MM.1S (cell line): Measurements from ENCODE around the gene SLC7A8.

Source experiments
- DNase-seq: peaks from one replicate; pipeline ENCODE4 v3.0.0-alpha.2; 2015
- H2AFZ ChIP-seq: fragments of 300-600 bp; sonication (generic); 2 replicates; pipeline ENCODE4 v1.6.0; 2016; ENCODE audit warnings: antibody characterized with exemption, low read length
- H3F3A ChIP-seq: fragments of 300-600 bp; sonication (generic); 2 replicates; pipeline ENCODE4 v1.6.1; 2016; ENCODE audit warnings: mild to moderate bottlenecking, antibody characterized with exemption, low read length, moderate library complexity, mixed read lengths; ENCODE audit not compliant: insufficient read depth
- H3K27ac ChIP-seq: fragments of 300-600 bp; sonication (generic); 2 replicates; pipeline ENCODE4 v1.5.1; 2016; ENCODE audit warnings: mild to moderate bottlenecking, low read length
- H3K27me3 ChIP-seq: fragments of 300-600 bp; sonication (generic); replicated peaks from 2 replicates; pipeline ENCODE4 v1.6.0; 2016; ENCODE audit warnings: low read length; ENCODE audit not compliant: insufficient read depth
- H3K36me3 ChIP-seq: fragments of 300-600 bp; sonication (generic); replicated peaks from 2 replicates; pipeline ENCODE4 v1.6.1; 2016; ENCODE audit warnings: mild to moderate bottlenecking, low read length, mixed read lengths; ENCODE audit not compliant: insufficient read depth
- H3K4me1 ChIP-seq: fragments of 300-600 bp; sonication (generic); 2 replicates; pipeline ENCODE4 v1.6.1; 2016; ENCODE audit warnings: low read length, mixed read lengths
- H3K4me2 ChIP-seq: fragments of 300-600 bp; sonication (generic); 2 replicates; pipeline ENCODE4 v1.6.0; 2016; ENCODE audit warnings: low read depth, low read length
- H3K4me3 ChIP-seq: fragments of 300-600 bp; sonication (generic); 2 replicates; pipeline ENCODE4 v1.5.1; 2016; ENCODE audit warnings: low read length, mixed read lengths
- H3K79me2 ChIP-seq: fragments of 300-600 bp; sonication (generic); 2 replicates; pipeline ENCODE4 v1.6.1; 2016; ENCODE audit warnings: mixed run types, low read length, mixed read lengths
- H3K9ac ChIP-seq: fragments of 300-600 bp; sonication (generic); 2 replicates; pipeline ENCODE4 v1.6.1; 2016; ENCODE audit warnings: low read length, mixed read lengths
- H3K9me2 ChIP-seq: fragments of 300-600 bp; sonication (generic); replicated peaks from 2 replicates; pipeline ENCODE4 v1.6.1; 2016; ENCODE audit warnings: mild to moderate bottlenecking, low read length, mixed read lengths; ENCODE audit not compliant: insufficient read depth
- H3K9me3 ChIP-seq: fragments of 300-600 bp; sonication (generic); replicated peaks from 2 replicates; pipeline ENCODE4 v1.6.1; 2016; ENCODE audit warnings: mild to moderate bottlenecking, low read length, mixed read lengths; ENCODE audit not compliant: insufficient read depth
- H4K20me1 ChIP-seq: fragments of 300-600 bp; sonication (generic); 2 replicates; pipeline ENCODE4 v1.6.1; 2016; ENCODE audit warnings: mild to moderate bottlenecking, low read length, moderate library complexity, mixed read lengths; ENCODE audit not compliant: insufficient read depth
- CTCF ChIP-seq: fragments of 300-600 bp; sonication (generic); IDR thresholded peaks from 2 replicates; pipeline ENCODE4 v1.5.1; 2016; ENCODE audit warnings: antibody characterized with exemption, low read length, mixed read lengths
- EZH2 ChIP-seq: fragments of 300-600 bp; sonication (generic); optimal IDR thresholded peaks from 2 replicates; pipeline ENCODE3; 2017; ENCODE audit warnings: low read depth, mild to moderate bottlenecking, antibody characterized with exemption, low read length, mixed read lengths
- EZH2phosphoT487 ChIP-seq: fragments of 300-600 bp; sonication (generic); IDR thresholded peaks from 2 replicates; pipeline ENCODE4 v1.6.1; 2018; ENCODE audit warnings: antibody characterized with exemption, low read length

Gene SLC7A8

GRCh38 chr14:23101986-23102625 is 81.4 kb downstream of the SLC7A8 start:
- Histone ChIP-seq H3K79me2 (peaks cover 15% of the 10 kb centered on the region), H3K4me1 (peaks cover 9% of the 10 kb centered on the region), H3K9me3 (no peaks in the 10 kb centered on the region), H3K9me2 (no peaks in the 10 kb centered on the region), H3K36me3 (no peaks in the 10 kb centered on the region), H3K27ac (no peak overlapping the region), H4K20me1 (no peaks in the 10 kb centered on the region), H2AFZ (no peak overlapping the region), H3K27me3 (no peaks in the 10 kb centered on the region), H3F3A (no peaks in the 10 kb centered on the region), H3K9ac (no peak overlapping the region), H3K4me2 (no peak overlapping the region), H3K4me3 (no peak overlapping the region)
- no peak for DNase-seq
- TF ChIP-seq EZH2phosphoT487, result no peak
- TF ChIP-seq EZH2, result no peak
- no peak for TF ChIP-seq CTCF

- TF ChIP-seq CTCF (no peak), EZH2phosphoT487 (no peak), EZH2 (no peak)
- H3K9me3 ChIP-seq, result no peaks in the 10 kb centered on the region
- DNase-seq, result no peak
Observed at GRCh38 chr14:23101213-23101970, 82.1 kb downstream of the SLC7A8 start.

GRCh38 chr14:23099212-23099861 is 84.1 kb downstream of the SLC7A8 start:
- Histone ChIP-seq H4K20me1 (no peaks in the 10 kb centered on the region), H2AFZ (no peak overlapping the region), H3K9ac (no peak overlapping the region)

More at GRCh38 chr14:23101213-23101970, 82.1 kb downstream of the SLC7A8 start:
- Histone ChIP-seq H2AFZ (no peak overlapping the region), H3K9ac (no peak overlapping the region), H3K4me3 (no peak overlapping the region), H3K9me2 (no peaks in the 10 kb centered on the region), H3F3A (no peaks in the 10 kb centered on the region), H3K4me1 (peaks cover 3% of the 10 kb centered on the region), H3K79me2 (peaks cover 22% of the 10 kb centered on the region), H3K4me2 (no peak overlapping the region), H3K27ac (no peak overlapping the region), H3K27me3 (no peaks in the 10 kb centered on the region), H3K36me3 (no peaks in the 10 kb centered on the region), H4K20me1 (no peaks in the 10 kb centered on the region)

More at GRCh38 chr14:23099212-23099861, 84.1 kb downstream of the SLC7A8 start:
- no peaks in the 10 kb centered on the region for H3K36me3 ChIP-seq
- H3K4me3 ChIP-seq, result no peak overlapping the region
- TF ChIP-seq EZH2 (no peak), CTCF (no peak)
- DNase-seq, result no peak
- H3K9me3 ChIP-seq, result no peaks in the 10 kb centered on the region
- no peaks in the 10 kb centered on the region for H3K27me3 ChIP-seq
- no peaks in the 10 kb centered on the region for H3K9me2 ChIP-seq
- no peaks in the 10 kb centered on the region for H3K4me1 ChIP-seq
- H3F3A ChIP-seq, result no peaks in the 10 kb centered on the region
- H3K27ac ChIP-seq, result no peak overlapping the region
- no peak overlapping the region for H3K4me2 ChIP-seq
- H3K79me2 ChIP-seq, result peaks cover 29% of the 10 kb centered on the region
